DND-41 (cell line): Measurements from ENCODE around the gene SMC3.

Source experiments
- EZH2 ChIP-seq: IDR thresholded peaks from 3 replicates; pipeline ENCODE4 v1.6.1; 2012; ENCODE audit warnings: borderline replicate concordance, low read depth, mild to moderate bottlenecking, moderate library complexity, low read length, inconsistent platforms; ENCODE audit not compliant: severe bottlenecking
- TF ChIP-seq, protein P1 (sequence below): IDR thresholded peaks from 2 replicates; pipeline ENCODE4 v1.5.1; 2012; ENCODE audit warnings: borderline replicate concordance, low read length, moderate library complexity, mild to moderate bottlenecking; ENCODE audit not compliant: poor library complexity, severe bottlenecking; ENCODE audit errors: extremely low read depth

DNA sequence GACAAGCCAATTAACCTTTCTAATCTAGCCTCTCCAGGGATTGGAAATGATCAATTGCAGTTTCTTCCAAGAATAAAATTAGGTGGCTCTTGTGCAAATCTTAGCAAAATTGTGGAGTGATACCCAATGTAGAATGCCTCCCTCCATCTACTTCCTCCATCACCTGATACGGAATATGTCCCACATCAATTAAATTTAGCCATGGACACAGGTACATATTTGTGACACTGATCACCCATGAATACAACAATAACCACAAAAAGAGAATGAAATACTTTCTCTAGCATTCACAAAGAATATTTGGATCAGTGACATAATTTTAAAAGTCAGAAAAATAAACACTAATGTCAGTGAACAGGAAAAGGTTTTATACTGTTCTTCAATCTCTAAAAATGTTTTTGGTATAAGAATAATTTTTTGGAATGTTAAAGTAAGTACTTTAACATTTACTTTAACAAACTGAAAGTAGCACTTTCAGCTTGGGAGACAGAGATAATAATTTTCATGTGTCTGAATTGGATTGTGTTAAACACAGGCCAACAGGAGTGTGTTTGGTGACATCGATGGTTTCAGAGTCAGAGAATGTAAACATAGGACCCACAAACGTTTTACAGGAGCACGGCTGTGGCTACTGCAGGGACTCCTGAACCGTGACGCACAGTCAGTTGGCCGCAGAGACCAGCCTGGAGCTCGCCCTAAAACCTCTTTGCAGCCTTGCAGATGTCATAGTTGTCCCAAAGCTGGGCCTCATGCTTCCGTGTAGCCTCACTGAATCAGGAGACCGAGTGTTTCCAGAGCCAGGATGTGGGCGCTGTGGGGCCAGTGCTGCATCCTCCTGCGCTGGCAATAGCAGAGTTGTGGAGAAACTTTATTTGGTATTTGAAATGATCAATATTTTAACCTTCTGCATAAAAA is 83.8 kb downstream of the SMC3 start:
- TF ChIP-seq, protein P1, sequence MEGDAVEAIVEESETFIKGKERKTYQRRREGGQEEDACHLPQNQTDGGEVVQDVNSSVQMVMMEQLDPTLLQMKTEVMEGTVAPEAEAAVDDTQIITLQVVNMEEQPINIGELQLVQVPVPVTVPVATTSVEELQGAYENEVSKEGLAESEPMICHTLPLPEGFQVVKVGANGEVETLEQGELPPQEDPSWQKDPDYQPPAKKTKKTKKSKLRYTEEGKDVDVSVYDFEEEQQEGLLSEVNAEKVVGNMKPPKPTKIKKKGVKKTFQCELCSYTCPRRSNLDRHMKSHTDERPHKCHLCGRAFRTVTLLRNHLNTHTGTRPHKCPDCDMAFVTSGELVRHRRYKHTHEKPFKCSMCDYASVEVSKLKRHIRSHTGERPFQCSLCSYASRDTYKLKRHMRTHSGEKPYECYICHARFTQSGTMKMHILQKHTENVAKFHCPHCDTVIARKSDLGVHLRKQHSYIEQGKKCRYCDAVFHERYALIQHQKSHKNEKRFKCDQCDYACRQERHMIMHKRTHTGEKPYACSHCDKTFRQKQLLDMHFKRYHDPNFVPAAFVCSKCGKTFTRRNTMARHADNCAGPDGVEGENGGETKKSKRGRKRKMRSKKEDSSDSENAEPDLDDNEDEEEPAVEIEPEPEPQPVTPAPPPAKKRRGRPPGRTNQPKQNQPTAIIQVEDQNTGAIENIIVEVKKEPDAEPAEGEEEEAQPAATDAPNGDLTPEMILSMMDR, result no peak
- TF ChIP-seq EZH2, result no peak
